Measurements from ENCODE around the gene PDPK1.

The PDPK1 gene

GRCh38 chr16:2537451-2538379 is at the start of gene PDPK1:
PDPK1 (plus strand) TSS chr16:2538021; CDS start chr16:2538113, 92 bp downstream.
- peak within 1 kb of the TSS; percentile 85 for H3K27ac Mint-ChIP-seq
- H3K9me3 Mint-ChIP-seq (ENCODE audit: low read depth), result no peaks in the 10 kb centered on the region
- H3K4me1 Mint-ChIP-seq (ENCODE audit: low read depth), result peaks cover 38% of the 10 kb centered on the region
- peak within 1 kb of the TSS; percentile 94 for H3K4me3 Mint-ChIP-seq
- H3K36me3 Mint-ChIP-seq, result no peaks in the 10 kb centered on the region
- no peaks in the 10 kb centered on the region for H3K27me3 Mint-ChIP-seq

- H3K27ac Mint-ChIP-seq, result no peak overlapping the region
Observed at GRCh38 chr16:2489581-2489980, 48.2 kb upstream of the PDPK1 start.

GRCh38 chr16:2490190-2491105 is 47.4 kb upstream of the PDPK1 start:
- no peaks in the 10 kb centered on the region for H3K36me3 Mint-ChIP-seq
- H3K27ac Mint-ChIP-seq, result no peak overlapping the region
- H3K4me1 Mint-ChIP-seq (ENCODE audit: low read depth), result peaks cover 12% of the 10 kb centered on the region
- H3K27me3 Mint-ChIP-seq, result no peaks in the 10 kb centered on the region
- no peak overlapping the region for H3K4me3 Mint-ChIP-seq
- no peaks in the 10 kb centered on the region for H3K9me3 Mint-ChIP-seq (ENCODE audit: low read depth)

More at GRCh38 chr16:2489581-2489980, 48.2 kb upstream of the PDPK1 start:
- H3K36me3 Mint-ChIP-seq, result no peaks in the 10 kb centered on the region
- no peaks in the 10 kb centered on the region for H3K27me3 Mint-ChIP-seq
- H3K4me1 Mint-ChIP-seq (ENCODE audit: low read depth), result peaks cover 12% of the 10 kb centered on the region
- no peaks in the 10 kb centered on the region for H3K9me3 Mint-ChIP-seq (ENCODE audit: low read depth)
- H3K4me3 Mint-ChIP-seq, result no peak overlapping the region

GRCh38 chr16:2492292-2492691 is 45.5 kb upstream of the PDPK1 start:
- Mint-ChIP-seq H3K36me3 (no peaks in the 10 kb centered on the region), H3K9me3 (ENCODE audit: low read depth) (no peaks in the 10 kb centered on the region), H3K27ac (no peak overlapping the region), H3K27me3 (no peaks in the 10 kb centered on the region), H3K4me1 (ENCODE audit: low read depth) (peaks cover 4% of the 10 kb centered on the region), H3K4me3 (no peak overlapping the region)

- Mint-ChIP-seq H3K4me3 (no peak overlapping the region), H3K27ac (no peak overlapping the region), H3K4me1 (ENCODE audit: low read depth) (no peaks in the 10 kb centered on the region), H3K36me3 (no peaks in the 10 kb centered on the region), H3K27me3 (no peaks in the 10 kb centered on the region), H3K9me3 (ENCODE audit: low read depth) (no peaks in the 10 kb centered on the region)
Observed at GRCh38 chr16:2493605-2494004, 44.2 kb upstream of the PDPK1 start.

- no peak overlapping the region for H3K27ac Mint-ChIP-seq
- no peaks in the 10 kb centered on the region for H3K27me3 Mint-ChIP-seq
- no peaks in the 10 kb centered on the region for H3K9me3 Mint-ChIP-seq (ENCODE audit: low read depth)
- H3K4me3 Mint-ChIP-seq, result no peak overlapping the region
- no peaks in the 10 kb centered on the region for H3K36me3 Mint-ChIP-seq
- H3K4me1 Mint-ChIP-seq (ENCODE audit: low read depth), result no peaks in the 10 kb centered on the region
Observed at GRCh38 chr16:2494616-2495015, 43.2 kb upstream of the PDPK1 start.

GRCh38 chr16:2495041-2495440 is 42.8 kb upstream of the PDPK1 start:
- Mint-ChIP-seq H3K4me3 (no peak overlapping the region), H3K36me3 (no peaks in the 10 kb centered on the region), H3K27ac (no peak overlapping the region), H3K4me1 (ENCODE audit: low read depth) (no peaks in the 10 kb centered on the region), H3K27me3 (no peaks in the 10 kb centered on the region), H3K9me3 (ENCODE audit: low read depth) (no peaks in the 10 kb centered on the region)

- Mint-ChIP-seq H3K4me3 (no peak overlapping the region), H3K9me3 (ENCODE audit: low read depth) (no peaks in the 10 kb centered on the region), H3K27me3 (no peaks in the 10 kb centered on the region), H3K36me3 (no peaks in the 10 kb centered on the region), H3K27ac (no peak overlapping the region), H3K4me1 (ENCODE audit: low read depth) (no peaks in the 10 kb centered on the region)
Observed at GRCh38 chr16:2496223-2497115, 41.4 kb upstream of the PDPK1 start.

GRCh38 chr16:2497116-2497630 is 40.6 kb upstream of the PDPK1 start:
- no peak overlapping the region for H3K4me3 Mint-ChIP-seq
- H3K27me3 Mint-ChIP-seq, result no peaks in the 10 kb centered on the region
- H3K27ac Mint-ChIP-seq, result no peak overlapping the region
- no peaks in the 10 kb centered on the region for H3K4me1 Mint-ChIP-seq (ENCODE audit: low read depth)
- no peaks in the 10 kb centered on the region for H3K9me3 Mint-ChIP-seq (ENCODE audit: low read depth)
- no peaks in the 10 kb centered on the region for H3K36me3 Mint-ChIP-seq

GRCh38 chr16:2497695-2498484 is 39.9 kb upstream of the PDPK1 start:
- H3K4me3 Mint-ChIP-seq, result no peak overlapping the region
- no peak overlapping the region for H3K27ac Mint-ChIP-seq
- H3K36me3 Mint-ChIP-seq, result no peaks in the 10 kb centered on the region
- H3K4me1 Mint-ChIP-seq (ENCODE audit: low read depth), result no peaks in the 10 kb centered on the region
- no peaks in the 10 kb centered on the region for H3K27me3 Mint-ChIP-seq
- H3K9me3 Mint-ChIP-seq (ENCODE audit: low read depth), result no peaks in the 10 kb centered on the region

GRCh38 chr16:2498531-2499253 is 39.1 kb upstream of the PDPK1 start:
- H3K4me1 Mint-ChIP-seq (ENCODE audit: low read depth), result no peaks in the 10 kb centered on the region
- H3K27me3 Mint-ChIP-seq, result no peaks in the 10 kb centered on the region
- no peaks in the 10 kb centered on the region for H3K36me3 Mint-ChIP-seq
- H3K27ac Mint-ChIP-seq, result no peak overlapping the region
- no peaks in the 10 kb centered on the region for H3K9me3 Mint-ChIP-seq (ENCODE audit: low read depth)
- no peak overlapping the region for H3K4me3 Mint-ChIP-seq

- Mint-ChIP-seq H3K36me3 (no peaks in the 10 kb centered on the region), H3K4me3 (no peak overlapping the region), H3K9me3 (ENCODE audit: low read depth) (no peaks in the 10 kb centered on the region), H3K27me3 (no peaks in the 10 kb centered on the region), H3K27ac (no peak overlapping the region), H3K4me1 (ENCODE audit: low read depth) (no peaks in the 10 kb centered on the region)
Observed at GRCh38 chr16:2499454-2499853, 38.4 kb upstream of the PDPK1 start.

GRCh38 chr16:2499890-2500429 is 37.9 kb upstream of the PDPK1 start:
- H3K36me3 Mint-ChIP-seq, result no peaks in the 10 kb centered on the region
- no peak overlapping the region for H3K4me3 Mint-ChIP-seq
- H3K27ac Mint-ChIP-seq, result no peak overlapping the region
- H3K9me3 Mint-ChIP-seq (ENCODE audit: low read depth), result no peaks in the 10 kb centered on the region
- no peaks in the 10 kb centered on the region for H3K27me3 Mint-ChIP-seq
- no peaks in the 10 kb centered on the region for H3K4me1 Mint-ChIP-seq (ENCODE audit: low read depth)
